Parietal lobe (tissue), 2 donors: Measurements from ENCODE around the gene NRBF2. TPM values are rescaled to one million over a fixed set of nuclear protein-coding genes. Genes with fewer than 3 reads are reported as not detected.

Experiments
- small RNA-seq: library from RNA; depleted of rRNA; stranded (forward); fragments of <200 nt; gene quantifications from one replicate; pipeline ENCODE3, GENCODE V24; 2014; ENCODE audit warnings: low replicate concordance
- total RNA-seq: library from RNA; depleted of rRNA; stranded (reverse); fragments of >200 nt; gene quantifications from one replicate; pipeline ENCODE4 v1.2.3, GENCODE V29; 2014

NRBF2 gene
- 13.8 TPM for total RNA-seq

GRCh38 chr10:63133056-63133820, at the start of gene NRBF2:
NRBF2 (plus strand) TSS chr10:63133328; CDS start chr10:63133471, 143 bp downstream.

Small RNA genes lying within 50 kb of the gene (small RNA-seq; reads per million reads assigned to genes)
- not detected for gene RNU6-543P
